ENCODE results near the gene FAM53B. TPM values are rescaled to one million over a fixed set of nuclear protein-coding genes. Genes with fewer than 3 reads are reported as not detected.

Gene FAM53B
- total RNA-seq, 2 experiments from 2014 or later: 56.6 to 58.5 TPM

DNA sequence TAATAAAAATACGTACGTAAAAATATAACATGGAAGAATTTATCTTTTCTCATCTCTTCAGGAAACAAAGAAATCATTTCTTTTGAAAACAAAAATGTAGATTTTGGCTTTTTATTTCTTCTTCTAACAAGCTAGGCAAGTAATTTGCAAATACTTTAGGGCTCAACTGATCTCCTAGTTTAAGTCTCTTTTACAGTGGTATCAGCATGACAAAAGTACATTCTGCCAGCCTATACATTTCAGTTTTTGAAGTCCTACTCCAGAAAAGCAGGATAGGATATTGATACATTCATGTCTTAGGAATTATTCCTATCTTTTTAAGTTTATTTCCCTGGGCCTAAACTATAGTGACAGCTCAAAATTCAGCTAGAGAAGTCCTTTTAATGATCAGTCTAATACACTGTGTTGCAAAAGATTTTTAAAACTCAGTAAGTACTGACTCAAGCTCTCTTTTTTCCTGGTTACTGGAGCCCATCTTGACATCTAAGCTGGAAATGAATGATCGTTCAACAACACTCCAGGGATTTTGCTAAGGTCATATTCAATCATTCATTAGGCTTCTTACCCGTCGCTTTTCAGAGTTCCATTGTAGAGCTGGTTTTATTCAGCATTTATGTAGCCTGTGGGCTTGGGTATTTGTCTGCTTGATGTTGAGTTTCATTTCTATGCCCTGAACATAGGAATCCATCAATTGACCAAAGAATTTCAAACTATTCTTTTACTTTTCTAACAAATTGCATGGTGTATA is 12.2 kb upstream of the FAM53B start:
- ChIA-PET CTCF (ENCODE audit: unreplicated experiment) (no interaction called here), POLR2A (interaction anchor here (0.6 to 3.5 kb wide), 9 partner anchors 7 to 254 kb away, joined by 3 to 20 read pairs (median 4); no protein-coding TSS in a partner anchor)
- Histone ChIP-seq H3K9me3 (ENCODE audit: low read length) (no peaks in the 10 kb centered on the region), H3K79me2 (ENCODE audit: insufficient read depth, low read depth, low read length) (no peaks in the 10 kb centered on the region), H3K4me2 (ENCODE audit: low read length) (no peak overlapping the region), H4K20me1 (ENCODE audit: insufficient read depth, low read length) (peaks cover 6% of the 10 kb centered on the region; the same call in 1 of the 2 replicates), H2AFZ (ENCODE audit: low read length) (no peak overlapping the region), H3K27ac (ENCODE audit: low read depth, low read length, poor library complexity, severe bottlenecking) (no peak overlapping the region), H3K4me1 (ENCODE audit: insufficient read depth, low read length, poor library complexity, severe bottlenecking) (no peaks in the 10 kb centered on the region), H3K9me2 (ENCODE audit: insufficient read depth, low read length) (no peaks in the 10 kb centered on the region), H3K36me3 (ENCODE audit: insufficient read depth, low read length) (peaks cover 80% of the 10 kb centered on the region), H3K4me3 (ENCODE audit: low read depth, low read length, poor library complexity, severe bottlenecking) (no peak overlapping the region)
- intact Hi-C loops (cut with micrococcal nuclease; ENCODE audit: unreplicated experiment): loop anchor here (5.0 kb wide), 1 partner anchor 71 kb away; no protein-coding TSS in a partner anchor
- BruUV-seq (replicated peaks): no TSS peak
- TF ChIP-seq, protein P1, sequence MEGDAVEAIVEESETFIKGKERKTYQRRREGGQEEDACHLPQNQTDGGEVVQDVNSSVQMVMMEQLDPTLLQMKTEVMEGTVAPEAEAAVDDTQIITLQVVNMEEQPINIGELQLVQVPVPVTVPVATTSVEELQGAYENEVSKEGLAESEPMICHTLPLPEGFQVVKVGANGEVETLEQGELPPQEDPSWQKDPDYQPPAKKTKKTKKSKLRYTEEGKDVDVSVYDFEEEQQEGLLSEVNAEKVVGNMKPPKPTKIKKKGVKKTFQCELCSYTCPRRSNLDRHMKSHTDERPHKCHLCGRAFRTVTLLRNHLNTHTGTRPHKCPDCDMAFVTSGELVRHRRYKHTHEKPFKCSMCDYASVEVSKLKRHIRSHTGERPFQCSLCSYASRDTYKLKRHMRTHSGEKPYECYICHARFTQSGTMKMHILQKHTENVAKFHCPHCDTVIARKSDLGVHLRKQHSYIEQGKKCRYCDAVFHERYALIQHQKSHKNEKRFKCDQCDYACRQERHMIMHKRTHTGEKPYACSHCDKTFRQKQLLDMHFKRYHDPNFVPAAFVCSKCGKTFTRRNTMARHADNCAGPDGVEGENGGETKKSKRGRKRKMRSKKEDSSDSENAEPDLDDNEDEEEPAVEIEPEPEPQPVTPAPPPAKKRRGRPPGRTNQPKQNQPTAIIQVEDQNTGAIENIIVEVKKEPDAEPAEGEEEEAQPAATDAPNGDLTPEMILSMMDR (conservative IDR thresholded peaks at IDR 0.05; ENCODE audit: low read length): no peak
- no peak for TF ChIP-seq EZH2phosphoT487 (IDR thresholded peaks at IDR 0.05; ENCODE audit: borderline replicate concordance, low read depth, low read length)
- no peak for DNase-seq (ENCODE audit: low spot score)

DNA sequence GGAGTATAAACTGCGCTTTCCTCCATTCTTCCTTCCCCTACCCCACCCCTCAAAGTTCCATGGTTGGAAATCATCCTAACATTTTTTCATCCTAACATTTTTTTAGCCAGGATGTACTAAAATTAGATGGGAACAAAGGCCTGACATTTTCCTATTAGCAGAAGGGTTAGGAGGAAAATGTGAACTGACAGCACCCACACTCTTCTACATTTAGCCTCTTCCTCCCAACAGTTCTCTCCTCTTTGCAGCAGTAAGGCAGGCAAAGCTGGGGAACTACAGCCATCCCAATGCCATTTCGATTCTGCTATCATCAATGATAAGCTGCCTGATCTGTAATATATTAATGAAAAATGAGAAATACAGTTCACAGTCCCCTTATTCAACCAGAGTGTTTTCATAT is 11.4 kb upstream of the FAM53B start:
- no TSS peak for BruUV-seq (replicated peaks)
- Histone ChIP-seq H3K4me1 (ENCODE audit: insufficient read depth, low read length, poor library complexity, severe bottlenecking) (no peaks in the 10 kb centered on the region), H3K27ac (ENCODE audit: low read depth, low read length, poor library complexity, severe bottlenecking) (no peak overlapping the region), H3K79me2 (ENCODE audit: insufficient read depth, low read depth, low read length) (no peaks in the 10 kb centered on the region), H3K9me2 (ENCODE audit: insufficient read depth, low read length) (no peaks in the 10 kb centered on the region), H3K4me2 (ENCODE audit: low read length) (no peak overlapping the region), H2AFZ (ENCODE audit: low read length) (no peak overlapping the region), H3K36me3 (ENCODE audit: insufficient read depth, low read length) (peaks cover 76% of the 10 kb centered on the region), H3K4me3 (ENCODE audit: low read depth, low read length, poor library complexity, severe bottlenecking) (no peak overlapping the region), H3K9me3 (ENCODE audit: low read length) (no peaks in the 10 kb centered on the region), H4K20me1 (ENCODE audit: insufficient read depth, low read length) (peaks cover 6% of the 10 kb centered on the region; the same call in 1 of the 2 replicates)
- ChIA-PET CTCF (ENCODE audit: unreplicated experiment) (no interaction called here), POLR2A (interaction anchor here (0.7 to 3.5 kb wide), 4 partner anchors 9 to 289 kb away, joined by 3 to 20 read pairs (median 4); no protein-coding TSS in a partner anchor)
- TF ChIP-seq, protein P1 (conservative IDR thresholded peaks at IDR 0.05; ENCODE audit: low read length): no peak
- no peak for TF ChIP-seq EZH2phosphoT487 (IDR thresholded peaks at IDR 0.05; ENCODE audit: borderline replicate concordance, low read depth, low read length)
- intact Hi-C loops (cut with micrococcal nuclease; ENCODE audit: unreplicated experiment): loop anchor here (5.0 kb wide), 1 partner anchor 72 kb away; no protein-coding TSS in a partner anchor
- no peak for DNase-seq (ENCODE audit: low spot score)

DNA sequence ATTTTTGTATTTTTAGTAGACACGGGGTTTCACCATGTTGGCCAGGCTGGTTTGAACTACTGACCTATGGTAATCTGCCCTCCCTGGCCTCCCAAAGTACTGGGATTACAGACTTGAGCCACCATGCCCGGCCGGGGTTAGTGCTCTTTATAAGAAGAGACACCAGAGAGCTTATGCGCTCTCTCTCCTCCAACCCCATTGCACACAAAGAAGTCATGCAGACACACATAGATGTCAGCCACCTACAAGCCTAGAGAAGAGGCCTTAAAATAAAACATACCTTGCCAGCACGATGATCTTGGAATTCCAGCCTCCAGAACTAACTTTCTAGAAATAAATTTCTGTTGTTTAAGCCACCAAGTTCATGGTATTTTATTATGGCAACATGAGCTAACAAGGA is 10.0 kb upstream of the FAM53B start:
- Histone ChIP-seq H3K9me2 (ENCODE audit: insufficient read depth, low read length) (no peaks in the 10 kb centered on the region), H3K4me2 (ENCODE audit: low read length) (no peak overlapping the region), H3K4me3 (ENCODE audit: low read depth, low read length, poor library complexity, severe bottlenecking) (no peak overlapping the region), H3K79me2 (ENCODE audit: insufficient read depth, low read depth, low read length) (no peaks in the 10 kb centered on the region), H3K36me3 (ENCODE audit: insufficient read depth, low read length) (peaks cover 68% of the 10 kb centered on the region), H3K4me1 (ENCODE audit: insufficient read depth, low read length, poor library complexity, severe bottlenecking) (no peaks in the 10 kb centered on the region), H3K27ac (ENCODE audit: low read depth, low read length, poor library complexity, severe bottlenecking) (no peak overlapping the region), H4K20me1 (ENCODE audit: insufficient read depth, low read length) (peaks cover under 1% of the 10 kb centered on the region; the same call in 1 of the 2 replicates), H3K9me3 (ENCODE audit: low read length) (no peaks in the 10 kb centered on the region), H2AFZ (ENCODE audit: low read length) (no peak overlapping the region)
- TF ChIP-seq EZH2phosphoT487 (IDR thresholded peaks at IDR 0.05; ENCODE audit: borderline replicate concordance, low read depth, low read length): no peak
- TF ChIP-seq, protein P1 (conservative IDR thresholded peaks at IDR 0.05; ENCODE audit: low read length): no peak
- BruUV-seq (replicated peaks): no TSS peak
- CTCF ChIA-PET (ENCODE audit: unreplicated experiment): no interaction called here
- no peak for DNase-seq (ENCODE audit: low spot score)
- intact Hi-C loops (cut with micrococcal nuclease; ENCODE audit: unreplicated experiment): no loop called here
- POLR2A ChIA-PET: interaction anchor here (0.7 to 3.5 kb wide), 4 partner anchors 8 to 189 kb away, joined by 3 to 20 read pairs (median 6); no protein-coding TSS in a partner anchor
